Activated B cell treated with CpG ODN at 0.5 μM for 24 hours (primary cell): ENCODE data around the gene ARHGAP6. TPM values are rescaled to one million over a fixed set of nuclear protein-coding genes. Genes with fewer than 3 reads are reported as not detected.

Experiments
- ATAC-seq: fragments of 200-7000 bp; cut with Tn5 transposase; one replicate; pipeline ENCODE4 v1.10.0; 2021; ENCODE audit warnings: low read depth, mild to moderate bottlenecking, moderate library complexity
- CTCF ChIA-PET: fragments of 350-600 bp; sonication (Branson Sonifier 250); formaldehyde crosslinking; loops from one replicate; lab custom pipeline; 2021; ENCODE audit warnings: antibody characterized with exemption; lab: Charles Lee
- POLR2A ChIA-PET: fragments of 350-600 bp; sonication (Branson Sonifier 250); formaldehyde crosslinking; loops from one replicate; lab custom pipeline; 2021; ENCODE audit warnings: antibody characterized with exemption; lab: Charles Lee
- DNase-seq: peaks from one replicate; pipeline ENCODE4 v3.0.0; 2022
- H3K27ac Mint-ChIP-seq: one replicate; pipeline ENCODE4 v1.8.0; 2020; ENCODE audit warnings: mixed read lengths
- H3K27me3 Mint-ChIP-seq: one replicate; pipeline ENCODE4 v1.8.0; 2021; ENCODE audit warnings: mixed read lengths
- H3K36me3 Mint-ChIP-seq: one replicate; pipeline ENCODE4 v1.8.0; 2021; ENCODE audit warnings: low read depth, mixed read lengths
- H3K4me1 Mint-ChIP-seq: one replicate; pipeline ENCODE4 v1.8.0; 2021; ENCODE audit warnings: mixed read lengths
- H3K4me3 Mint-ChIP-seq: one replicate; pipeline ENCODE4 v1.8.0; 2020; ENCODE audit warnings: mild to moderate bottlenecking, mixed read lengths
- H3K9me3 Mint-ChIP-seq: one replicate; pipeline ENCODE4 v1.8.0; 2020; ENCODE audit warnings: mixed read lengths
- intact Hi-C: fragments of 100-400 bp; cut with micrococcal nuclease; formaldehyde crosslinking; loops from one replicate; pipeline ENCODE4 v1.15.1; 2024
- total RNA-seq: library from RNA; stranded (reverse); gene quantifications from 2 replicates; pipeline ENCODE4 v1.2.3, GENCODE V29; 2022
- TF ChIP-seq, protein P1 (sequence below): fragments of 200-600 bp; IDR thresholded peaks from one replicate; pipeline ENCODE4 v1.8.0; 2022; ENCODE audit warnings: antibody characterized with exemption, mild to moderate bottlenecking

The ARHGAP6 gene
- total RNA-seq, 1 donor from 2014 or later = 0.42 TPM

DNA sequence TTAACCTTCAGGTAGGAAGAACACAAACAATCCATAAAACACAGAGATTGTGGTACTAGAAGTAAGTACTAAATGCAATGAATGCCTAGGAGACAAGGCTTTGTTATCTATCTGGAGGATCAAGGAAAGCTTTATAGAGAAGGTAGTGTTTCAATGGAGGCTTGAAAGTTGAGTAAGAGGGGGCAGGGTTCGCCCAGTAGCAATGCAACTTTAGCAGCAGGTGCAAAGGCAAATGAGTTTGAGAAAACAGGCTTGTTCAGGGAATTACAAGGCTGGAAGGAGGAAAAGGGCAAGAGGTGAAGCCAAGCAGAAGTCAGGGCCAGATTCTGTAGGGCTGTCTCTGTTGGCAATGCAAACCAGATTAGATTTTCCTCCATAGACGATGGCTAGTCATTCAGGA, 408.0 kb downstream of the ARHGAP6 start:
- H3K4me3 Mint-ChIP-seq = no peak overlapping the region
- no peaks in the 10 kb centered on the region for H3K4me1 Mint-ChIP-seq
- ChIA-PET POLR2A (no interaction called here), CTCF (no interaction called here)
- DNase-seq (no peak), ATAC-seq (no peak)
- TF ChIP-seq, protein P1, sequence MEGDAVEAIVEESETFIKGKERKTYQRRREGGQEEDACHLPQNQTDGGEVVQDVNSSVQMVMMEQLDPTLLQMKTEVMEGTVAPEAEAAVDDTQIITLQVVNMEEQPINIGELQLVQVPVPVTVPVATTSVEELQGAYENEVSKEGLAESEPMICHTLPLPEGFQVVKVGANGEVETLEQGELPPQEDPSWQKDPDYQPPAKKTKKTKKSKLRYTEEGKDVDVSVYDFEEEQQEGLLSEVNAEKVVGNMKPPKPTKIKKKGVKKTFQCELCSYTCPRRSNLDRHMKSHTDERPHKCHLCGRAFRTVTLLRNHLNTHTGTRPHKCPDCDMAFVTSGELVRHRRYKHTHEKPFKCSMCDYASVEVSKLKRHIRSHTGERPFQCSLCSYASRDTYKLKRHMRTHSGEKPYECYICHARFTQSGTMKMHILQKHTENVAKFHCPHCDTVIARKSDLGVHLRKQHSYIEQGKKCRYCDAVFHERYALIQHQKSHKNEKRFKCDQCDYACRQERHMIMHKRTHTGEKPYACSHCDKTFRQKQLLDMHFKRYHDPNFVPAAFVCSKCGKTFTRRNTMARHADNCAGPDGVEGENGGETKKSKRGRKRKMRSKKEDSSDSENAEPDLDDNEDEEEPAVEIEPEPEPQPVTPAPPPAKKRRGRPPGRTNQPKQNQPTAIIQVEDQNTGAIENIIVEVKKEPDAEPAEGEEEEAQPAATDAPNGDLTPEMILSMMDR = no peak
- intact Hi-C loops = no loop called here
- H3K9me3 Mint-ChIP-seq = no peaks in the 10 kb centered on the region
- no peaks in the 10 kb centered on the region for H3K36me3 Mint-ChIP-seq
- no peak overlapping the region for H3K27ac Mint-ChIP-seq
- peaks cover 3% of the 10 kb centered on the region for H3K27me3 Mint-ChIP-seq

DNA sequence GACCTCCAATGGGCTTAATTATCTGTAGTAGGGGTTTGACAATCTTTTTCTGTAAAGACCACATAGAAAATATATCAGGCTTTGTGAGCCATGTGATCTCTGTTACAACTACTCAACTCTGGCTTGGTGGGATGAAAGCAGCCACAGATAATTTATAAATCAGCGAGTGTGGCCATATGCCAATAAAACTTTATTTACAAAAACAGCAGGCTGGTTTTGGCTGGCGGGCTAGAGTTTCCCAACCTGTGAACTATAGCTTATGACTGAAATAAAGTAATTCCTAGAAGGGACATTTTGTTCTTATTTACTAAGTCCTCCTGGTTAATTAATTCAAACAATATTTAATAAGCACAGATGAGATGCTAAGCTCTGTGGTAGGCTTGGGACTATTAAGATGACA, 408.4 kb downstream of the ARHGAP6 start:
- H3K36me3 Mint-ChIP-seq = no peaks in the 10 kb centered on the region
- no peak overlapping the region for H3K27ac Mint-ChIP-seq
- ChIA-PET POLR2A (no interaction called here), CTCF (no interaction called here)
- no peak overlapping the region for H3K4me3 Mint-ChIP-seq
- intact Hi-C loops = no loop called here
- DNase-seq (no peak), ATAC-seq (no peak)
- TF ChIP-seq, protein P1 = no peak
- H3K4me1 Mint-ChIP-seq = no peaks in the 10 kb centered on the region
- no peaks in the 10 kb centered on the region for H3K9me3 Mint-ChIP-seq
- peaks cover 3% of the 10 kb centered on the region for H3K27me3 Mint-ChIP-seq

DNA sequence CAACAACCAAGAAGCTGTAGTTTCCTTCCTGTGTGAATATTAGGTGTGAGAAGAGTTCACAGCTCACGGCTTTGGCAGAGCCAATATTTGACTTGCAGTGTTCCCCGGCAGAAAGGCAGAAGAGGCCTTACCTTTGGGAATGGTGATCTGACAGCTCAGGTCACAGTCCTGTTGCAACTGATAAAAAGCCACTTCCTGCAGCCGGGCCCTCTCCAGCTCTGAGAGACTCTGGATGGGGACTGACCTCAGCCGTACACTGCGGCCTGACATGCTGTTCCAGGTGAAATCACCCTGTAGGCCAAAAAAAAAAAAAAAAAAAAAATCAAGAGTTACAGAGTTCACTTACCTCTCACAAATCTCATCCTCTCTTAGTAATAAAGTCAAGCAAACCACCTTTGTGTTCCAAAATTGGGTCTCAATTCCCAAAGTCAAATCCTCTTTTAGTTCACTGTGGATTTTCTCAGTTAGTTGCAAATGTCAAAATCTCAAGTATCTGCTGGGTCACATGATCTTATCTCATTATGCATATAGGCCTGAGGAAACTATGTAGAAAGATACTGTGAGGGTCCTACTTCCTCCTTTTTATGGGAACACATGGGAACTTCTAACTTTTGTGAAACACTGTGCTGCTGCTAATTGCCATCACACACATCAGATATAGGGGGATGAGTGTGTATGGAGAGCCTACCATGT, 411.2 kb downstream of the ARHGAP6 start:
- POLR2A ChIA-PET = no interaction called here
- ATAC-seq (no peak), DNase-seq (no peak)
- intact Hi-C loops = no loop called here
- H3K9me3 Mint-ChIP-seq = no peaks in the 10 kb centered on the region
- no peaks in the 10 kb centered on the region for H3K4me1 Mint-ChIP-seq
- peaks cover 3% of the 10 kb centered on the region for H3K27me3 Mint-ChIP-seq
- TF ChIP-seq, protein P1 = no peak
- CTCF ChIA-PET = no interaction called here
- no peaks in the 10 kb centered on the region for H3K36me3 Mint-ChIP-seq
- no peak overlapping the region for H3K4me3 Mint-ChIP-seq
- no peak overlapping the region for H3K27ac Mint-ChIP-seq

DNA sequence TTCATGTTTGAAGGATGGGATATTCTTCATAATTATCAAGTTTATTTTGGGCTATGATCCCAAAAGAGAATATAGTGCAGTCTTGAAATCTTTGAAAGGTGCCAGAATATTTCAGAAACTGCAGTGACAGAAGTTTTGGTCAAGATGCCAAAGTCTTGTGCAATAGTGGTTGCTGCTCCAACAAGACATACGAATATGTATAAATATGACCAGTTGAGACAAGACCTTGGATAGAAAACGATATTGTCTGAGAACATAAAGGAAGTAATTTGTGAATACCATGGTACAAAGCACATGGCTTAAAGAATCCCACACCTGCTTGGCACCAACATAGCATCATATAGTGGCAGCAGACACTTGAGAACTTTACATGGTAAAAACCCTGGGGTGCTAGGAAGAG, 421.1 kb downstream of the ARHGAP6 start:
- ChIA-PET POLR2A (no interaction called here), CTCF (no interaction called here)
- no peaks in the 10 kb centered on the region for H3K9me3 Mint-ChIP-seq
- intact Hi-C loops = no loop called here
- TF ChIP-seq, protein P1 = no peak
- no peak overlapping the region for H3K27ac Mint-ChIP-seq
- DNase-seq = no peak
- H3K36me3 Mint-ChIP-seq = no peaks in the 10 kb centered on the region
- H3K4me3 Mint-ChIP-seq = no peak overlapping the region
- no peak for ATAC-seq
- H3K27me3 Mint-ChIP-seq = peaks cover 2% of the 10 kb centered on the region
- no peaks in the 10 kb centered on the region for H3K4me1 Mint-ChIP-seq

DNA sequence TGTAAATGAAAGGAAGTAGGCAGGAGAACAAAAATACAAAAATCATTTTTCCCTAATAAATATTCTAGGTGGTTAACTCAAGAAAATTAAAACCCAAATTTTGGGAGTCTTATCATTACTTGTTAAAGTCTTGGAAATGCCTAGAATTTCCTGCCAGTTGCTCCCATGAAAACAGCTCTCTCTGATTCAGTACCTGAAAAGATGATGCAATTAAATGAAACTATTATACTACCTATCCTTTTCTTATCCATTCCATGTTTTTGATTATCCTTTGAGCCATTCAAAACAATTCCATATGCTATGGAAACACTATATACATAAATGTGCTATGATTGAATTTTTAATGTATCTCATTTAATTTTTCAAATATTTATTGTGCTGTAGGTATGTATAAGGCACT, 423.0 kb downstream of the ARHGAP6 start:
- H3K4me1 Mint-ChIP-seq = no peaks in the 10 kb centered on the region
- TF ChIP-seq, protein P1 = no peak
- ATAC-seq (no peak), DNase-seq (no peak)
- H3K27ac Mint-ChIP-seq = no peak overlapping the region
- H3K36me3 Mint-ChIP-seq = no peaks in the 10 kb centered on the region
- intact Hi-C loops = no loop called here
- H3K9me3 Mint-ChIP-seq = no peaks in the 10 kb centered on the region
- no peak overlapping the region for H3K4me3 Mint-ChIP-seq
- peaks cover 2% of the 10 kb centered on the region for H3K27me3 Mint-ChIP-seq
- POLR2A ChIA-PET = no interaction called here
- CTCF ChIA-PET = no interaction called here
